Fibroblast of lung (primary cell): ENCODE results near the gene PDIA2.

Experiments
- CTCF ChIP-seq, 2 donors: IDR thresholded peaks in 1 of 2; conservative IDR thresholded peaks in 1 of 2; 1 replicate in 1 of 2; 2 replicates in 1 of 2; pipeline ENCODE4 v1.5.1; 2011 to 2012; ENCODE audit warnings: low read length in 2 of 2, control low read depth in 1 of 2, inconsistent platforms in 1 of 2, low read depth in 1 of 2, mild to moderate bottlenecking in 1 of 2
- EZH2 ChIP-seq: IDR thresholded peaks from 2 replicates; pipeline ENCODE4 v1.5.1; 2012; ENCODE audit warnings: low read length, control low read depth, mild to moderate bottlenecking; ENCODE audit errors: missing control alignments

GRCh38 chr16:270381-271255, 12.3 kb upstream of the PDIA2 start:
- TF ChIP-seq CTCF (conservative IDR thresholded peaks at IDR 0.05 in 1 of 2, IDR thresholded peaks at IDR 0.05 in 1 of 2; ENCODE audit: low read depth in 1 of 2, low read length in 2 of 2) (no peak), EZH2 (no peak)
